Measurements from ENCODE around the gene PGLYRP3.

GRCh38 chr1:153350321-153350957 is 37.7 kb upstream of the PGLYRP3 start:
- TF ChIP-seq CTCF (conservative IDR thresholded peaks at IDR 0.05; ENCODE audit: low read depth in 2 of 2) (no peak), EZH2 (IDR thresholded peaks at IDR 0.05; ENCODE audit: low read depth, unreplicated experiment) (no peak), POLR2AphosphoS5 (IDR thresholded peaks at IDR 0.05; ENCODE audit: low read depth) (no peak), REST (IDR thresholded peaks at IDR 0.05; ENCODE audit: unreplicated experiment) (no peak), EZH2phosphoT487 (IDR thresholded peaks at IDR 0.05; ENCODE audit: unreplicated experiment) (no peak), STAT1 (IDR thresholded peaks at IDR 0.05; ENCODE audit: unreplicated experiment) (no peak), JUNB (IDR thresholded peaks at IDR 0.05; ENCODE audit: unreplicated experiment) (no peak), ZNF462 (CRISPR knock-in tag; IDR thresholded peaks at IDR 0.05) (no peak), CREB1 (CRISPR knock-in tag; IDR thresholded peaks at IDR 0.05; ENCODE audit: low read depth) (no peak), ZNF331 (CRISPR knock-in tag; IDR thresholded peaks at IDR 0.05; ENCODE audit: low read depth) (no peak), ETS1 (IDR thresholded peaks at IDR 0.05) (no peak)
